ENCODE data around the gene ST3GAL6. TPM values are rescaled to one million over a fixed set of nuclear protein-coding genes. Genes with fewer than 3 reads are reported as not detected.

The ST3GAL6 gene
- total RNA-seq, 1 donor from 2014 or later = 1.1 TPM

DNA sequence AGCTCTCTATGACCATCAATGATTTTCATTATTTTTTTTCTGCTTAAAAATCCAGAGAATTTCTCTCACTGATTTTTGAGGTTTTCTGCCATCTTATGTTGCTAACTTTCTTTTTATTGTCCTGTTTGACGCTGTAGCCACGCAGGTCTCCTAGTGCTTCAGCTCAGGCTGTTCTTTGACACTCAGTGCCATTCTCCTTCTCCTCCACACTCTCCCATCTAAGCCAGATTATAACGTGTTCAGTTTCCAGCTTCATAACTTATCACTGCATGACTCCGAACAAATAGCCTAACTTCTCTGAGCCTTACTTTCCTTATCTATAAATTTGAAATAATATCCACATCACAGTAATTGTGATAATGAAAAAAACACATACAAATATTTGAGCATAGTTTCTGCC is 22.8 kb upstream of the ST3GAL6 start:
- ATAC-seq = no peak

DNA sequence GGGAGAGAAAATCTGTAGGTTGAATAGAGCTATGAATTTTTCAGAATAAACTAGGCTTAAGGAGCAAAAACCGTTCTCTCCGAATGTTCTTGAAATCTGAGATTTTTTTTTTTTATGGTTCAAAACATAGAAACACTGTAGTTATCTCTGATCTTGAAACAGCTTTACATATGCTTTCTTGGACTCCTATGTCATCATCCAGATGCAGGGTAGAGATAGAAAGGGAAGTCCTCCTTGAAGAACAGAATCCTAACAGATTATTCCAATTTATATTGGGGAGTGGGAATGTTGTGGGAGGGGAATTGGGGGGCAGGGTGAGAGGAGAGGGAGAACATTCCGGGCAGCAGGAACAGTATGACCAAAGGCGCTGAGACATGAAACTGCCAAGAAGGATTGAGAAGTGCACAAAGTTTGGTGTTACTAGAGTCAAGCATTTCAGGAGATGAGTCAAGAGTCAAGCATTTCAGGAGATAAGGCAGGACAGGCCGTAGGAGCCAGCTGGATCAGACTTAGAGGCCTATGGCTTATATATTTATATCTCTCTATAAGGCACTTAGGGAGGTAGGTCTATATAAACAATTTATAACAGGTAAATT is 21.9 kb upstream of the ST3GAL6 start:
- ATAC-seq = no peak

DNA sequence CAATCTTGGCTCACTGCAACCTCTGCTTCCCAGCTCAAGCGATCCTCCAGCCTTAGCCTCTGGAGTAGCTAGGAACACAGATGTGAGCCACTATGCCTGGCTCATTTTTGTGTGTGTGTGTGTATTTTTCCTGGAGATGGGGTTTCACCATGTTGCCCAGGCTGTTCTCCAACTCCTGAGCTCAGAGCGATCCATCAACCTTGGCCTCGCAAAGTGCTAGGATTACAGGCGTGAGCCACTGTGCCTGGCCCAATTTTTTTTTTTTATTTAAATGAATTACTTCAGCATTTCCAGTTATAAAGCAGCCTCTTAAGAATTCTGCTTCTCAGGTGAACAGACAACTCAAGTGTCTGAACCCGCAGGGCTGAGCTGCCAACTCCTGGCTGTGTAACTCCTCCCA is 20.1 kb upstream of the ST3GAL6 start:
- no peak for ATAC-seq

DNA sequence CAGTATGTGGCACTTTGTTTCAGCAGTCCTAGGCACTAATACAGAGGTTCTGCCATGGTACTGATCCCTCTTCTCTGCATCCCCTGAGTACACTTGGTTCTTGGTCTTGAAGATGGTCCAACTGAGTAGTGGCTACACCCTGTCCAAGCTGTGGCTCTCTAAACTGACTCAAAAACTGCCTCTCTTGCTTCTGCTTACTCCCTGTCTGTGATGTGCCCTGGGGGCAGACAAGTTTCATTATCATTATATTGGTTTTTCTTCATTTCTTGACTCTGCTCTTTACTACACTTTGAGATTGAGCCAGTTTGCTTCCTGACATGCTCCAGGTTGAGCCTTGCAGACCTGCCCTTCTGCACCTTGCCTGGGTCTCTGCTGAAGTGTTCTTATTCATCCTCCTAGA is 18.9 kb upstream of the ST3GAL6 start:
- ATAC-seq = no peak

DNA sequence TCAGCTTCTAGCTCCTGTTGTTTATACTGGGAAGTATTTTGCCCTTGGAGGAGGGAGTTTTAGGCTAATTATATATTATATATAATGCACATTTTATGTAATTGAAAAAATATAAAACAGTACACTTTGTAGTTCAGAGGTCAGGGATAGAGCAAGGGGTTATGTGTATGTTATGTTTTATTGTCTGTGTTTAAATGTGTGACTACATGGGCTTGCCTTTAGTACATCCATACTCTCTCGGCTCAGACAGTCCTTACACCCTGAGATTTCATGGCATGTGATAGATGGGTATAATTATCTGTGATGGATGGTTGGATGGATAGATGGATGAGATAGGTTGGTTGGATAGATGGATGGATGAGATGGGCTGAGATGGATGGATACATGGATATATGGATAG is 17.4 kb upstream of the ST3GAL6 start:
- ATAC-seq = no peak

DNA sequence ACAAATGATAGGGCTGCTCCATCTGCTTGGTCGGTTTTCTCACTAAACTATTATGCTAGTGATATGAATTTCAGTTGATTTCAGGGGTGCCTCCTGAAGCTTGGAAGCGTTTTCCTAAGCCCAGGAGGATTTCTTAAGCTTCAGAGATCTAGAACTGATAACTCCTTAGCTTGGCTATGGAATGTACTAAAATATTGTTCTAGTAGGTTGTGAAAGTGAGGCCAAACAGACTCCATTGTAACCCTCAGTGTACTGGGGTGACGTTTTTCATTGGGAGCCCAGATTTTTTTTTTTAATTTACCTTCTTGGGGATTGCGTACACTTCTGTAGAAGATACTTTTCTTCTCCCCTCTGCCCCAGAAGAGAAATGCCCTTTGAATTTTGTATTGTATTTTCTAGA is 17.0 kb upstream of the ST3GAL6 start:
- ATAC-seq = no peak

DNA sequence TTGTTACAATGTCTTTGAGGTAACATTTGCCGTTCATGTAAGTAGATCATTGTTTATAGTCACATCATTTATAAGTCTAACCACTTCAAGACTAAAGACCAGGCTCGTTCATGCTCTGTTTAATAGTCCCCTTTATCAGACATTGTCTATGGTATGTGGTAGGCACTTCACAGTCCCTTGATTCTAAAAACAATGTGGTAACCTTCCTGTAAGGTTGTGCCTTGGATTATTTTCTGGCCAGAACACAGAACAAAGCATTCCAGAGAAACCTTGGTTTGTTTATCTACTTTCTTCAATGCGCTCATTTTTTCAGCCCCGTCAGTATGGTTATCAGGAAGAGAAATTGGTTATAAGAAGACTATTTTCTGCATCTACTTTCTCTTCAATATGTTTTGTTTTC is 16.3 kb upstream of the ST3GAL6 start:
- ATAC-seq = no peak

DNA sequence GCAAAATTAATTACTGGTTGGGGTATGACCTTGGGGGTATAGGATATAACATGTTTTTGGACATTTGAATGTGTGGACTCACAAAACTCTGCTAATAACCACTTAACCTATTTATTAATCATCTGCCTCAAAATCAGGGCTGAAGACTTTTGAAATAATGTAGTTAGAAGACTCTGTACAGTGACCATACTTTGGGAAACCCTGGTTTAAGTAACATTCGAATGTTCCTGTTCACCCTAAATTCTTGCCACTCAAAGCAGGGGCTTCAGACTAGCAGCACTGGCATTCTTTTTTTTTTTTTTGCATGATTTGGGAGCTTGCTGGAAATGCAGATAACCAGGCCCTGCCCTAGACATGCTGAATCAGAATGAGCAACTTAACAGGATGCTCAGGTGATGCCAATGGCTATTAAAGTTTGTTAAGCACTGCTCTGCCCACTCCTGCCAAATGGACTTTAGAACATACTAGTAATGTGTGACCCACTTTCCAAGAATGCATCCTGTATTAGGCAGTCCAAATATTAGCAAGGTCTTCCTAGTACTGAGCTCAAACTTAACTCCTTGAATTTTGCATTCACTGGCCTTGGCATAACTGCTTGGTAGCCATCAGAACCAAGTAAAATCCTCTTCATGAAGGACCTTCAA is 12.7 kb upstream of the ST3GAL6 start:
- ATAC-seq = no peak

DNA sequence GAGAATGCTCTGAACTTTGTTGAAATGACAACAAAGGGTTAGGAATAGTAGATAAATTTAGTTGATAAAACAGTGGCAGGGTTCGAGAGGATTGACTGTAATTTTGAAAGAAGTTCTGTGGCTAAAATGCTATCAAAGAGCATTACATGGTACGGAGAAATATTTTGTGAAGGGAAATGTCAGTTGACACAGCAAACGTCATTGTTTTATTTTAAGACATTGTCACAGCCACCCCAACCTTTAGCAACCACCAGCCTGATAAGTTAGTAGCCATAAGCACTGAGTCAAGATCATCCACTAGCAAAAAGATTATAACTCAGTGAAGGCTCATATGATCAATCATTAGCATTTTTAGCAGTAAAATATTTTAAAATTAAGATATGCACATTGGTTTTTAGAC is 8.7 kb upstream of the ST3GAL6 start:
- ATAC-seq = no peak

DNA sequence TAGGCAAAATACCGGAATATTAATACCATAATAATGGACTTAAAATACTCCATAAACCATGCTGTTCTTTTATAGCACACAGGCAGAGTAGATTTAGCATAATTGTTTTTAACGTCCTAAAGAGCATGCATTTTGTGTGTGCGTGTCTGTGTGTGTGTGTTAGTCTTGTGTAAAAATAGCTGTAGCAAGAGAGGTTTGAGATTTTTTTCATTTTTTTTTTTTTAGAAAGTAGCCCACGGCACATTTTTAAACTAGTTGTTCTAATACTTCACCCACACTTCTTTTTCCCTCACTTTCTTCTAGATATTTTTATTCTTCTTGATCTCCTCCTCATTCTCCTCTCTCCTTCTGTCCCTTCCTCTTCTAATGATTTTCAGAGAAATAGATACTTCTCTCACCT is 7.5 kb upstream of the ST3GAL6 start:
- no peak for ATAC-seq

DNA sequence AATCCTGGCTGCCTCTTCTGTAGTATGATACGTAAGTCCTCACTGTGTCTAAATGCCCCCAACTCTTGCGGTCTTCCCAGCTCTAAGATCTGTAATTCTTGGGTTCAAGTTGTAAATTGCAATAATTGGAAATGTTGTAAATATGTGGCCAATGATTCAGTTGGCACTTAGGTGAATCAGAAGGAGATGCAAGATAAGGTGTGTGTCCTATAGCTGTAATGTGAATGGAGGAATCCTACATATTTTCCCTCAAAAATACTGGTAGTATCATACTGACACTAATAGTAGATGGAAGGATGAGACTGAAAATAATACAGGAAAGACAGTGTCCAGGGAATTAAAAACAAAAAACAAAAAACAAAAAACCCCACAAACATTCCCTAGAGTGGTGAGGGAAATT is 3.5 kb upstream of the ST3GAL6 start:
- ATAC-seq = no peak

DNA sequence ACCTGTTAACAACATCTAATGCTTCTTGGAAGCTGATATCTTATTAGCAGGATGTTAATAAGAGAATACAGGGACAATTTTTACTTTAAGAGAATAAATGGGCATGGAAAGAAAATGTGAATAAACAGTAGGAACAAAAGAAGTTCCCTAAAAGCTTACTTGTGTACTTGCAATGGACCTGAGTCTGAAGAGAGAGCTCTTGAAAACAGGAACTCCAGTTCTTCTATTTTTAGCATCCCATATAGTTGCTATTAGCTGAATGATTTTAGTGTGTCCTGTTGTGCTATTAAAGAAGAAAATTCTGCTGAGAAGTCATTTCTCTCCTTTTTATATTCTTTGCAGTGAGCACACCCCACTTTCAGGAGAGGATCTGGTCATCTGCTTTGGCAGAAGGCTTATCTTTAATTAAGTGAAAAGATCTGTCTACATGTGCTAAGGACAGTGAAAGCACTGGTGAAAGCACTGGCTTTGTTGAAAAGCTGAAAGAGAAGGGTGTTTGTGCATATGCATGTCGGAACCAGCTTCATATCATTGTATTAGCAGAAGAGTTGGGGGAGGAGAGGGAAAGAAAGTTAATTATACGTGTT is 1.4 kb upstream of the ST3GAL6 start:
- no peak for ATAC-seq

DNA sequence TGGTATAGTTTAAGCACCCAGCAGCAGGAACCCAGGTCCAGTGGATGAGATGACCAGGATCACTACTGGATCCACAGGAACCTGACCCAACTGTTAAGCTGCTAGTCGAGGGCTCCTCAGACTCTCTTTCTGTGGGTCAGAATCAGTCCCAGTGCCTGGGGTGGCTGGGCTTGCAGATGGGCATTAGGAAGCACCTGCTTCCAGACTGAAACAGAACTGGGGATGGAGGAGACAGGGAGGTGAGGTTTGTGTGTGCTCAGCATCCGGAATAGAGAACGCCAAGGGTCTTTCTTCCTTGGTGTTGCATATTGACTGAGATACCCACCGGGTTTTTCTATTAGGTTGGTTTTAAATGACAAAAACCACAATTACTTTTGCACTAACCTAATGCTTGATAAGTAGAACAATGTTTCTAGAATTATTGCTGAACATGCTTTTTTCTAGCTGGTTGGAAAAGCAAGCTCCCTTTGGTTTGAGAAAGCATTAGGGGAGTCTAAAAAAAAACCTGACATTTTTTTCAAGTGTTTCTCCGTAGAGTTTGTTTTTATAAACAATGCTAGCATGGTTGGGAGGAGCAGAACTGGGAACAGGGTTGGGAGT is 779 bp downstream of the ST3GAL6 start:
- ATAC-seq = no peak

DNA sequence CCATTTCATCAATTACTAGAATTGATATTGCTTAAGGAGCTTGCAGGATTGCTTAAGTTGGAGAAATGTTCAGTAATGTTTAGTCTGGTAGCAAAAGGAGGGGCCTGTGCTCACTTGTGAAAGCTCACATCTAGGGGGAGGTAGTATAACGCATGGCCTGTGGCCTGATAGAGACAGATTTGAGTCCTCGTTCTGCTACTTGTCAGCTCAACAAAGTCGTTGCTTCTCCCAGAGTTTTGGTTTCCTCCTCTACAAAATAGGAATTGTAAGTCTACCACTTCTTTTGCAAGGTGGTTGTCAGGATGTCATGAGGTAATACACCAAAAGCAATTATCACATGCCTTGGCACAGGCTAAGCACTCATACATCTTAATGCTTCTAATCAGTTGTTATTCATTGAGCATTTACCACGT is 1.3 kb downstream of the ST3GAL6 start:
- ATAC-seq = no peak

DNA sequence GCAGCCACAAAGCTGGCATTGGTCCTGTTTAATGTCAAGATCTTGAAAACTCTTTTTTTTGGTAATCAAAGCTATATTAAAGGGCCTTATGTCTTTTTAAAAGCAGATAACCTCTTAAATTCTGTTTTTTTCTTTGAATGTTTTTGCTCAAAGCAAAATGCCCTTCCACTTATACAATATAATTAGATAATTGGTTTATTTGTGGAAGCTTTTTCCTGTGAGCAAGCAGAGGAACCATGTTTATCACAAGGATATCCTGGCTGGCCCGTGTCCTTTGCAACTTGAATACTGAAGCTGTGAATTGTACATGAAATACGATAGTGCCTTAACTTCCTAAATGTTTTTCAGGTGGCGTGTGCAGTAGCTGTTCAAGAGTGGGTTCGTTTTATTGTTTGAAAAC is 2.6 kb downstream of the ST3GAL6 start:
- ATAC-seq = no peak

DNA sequence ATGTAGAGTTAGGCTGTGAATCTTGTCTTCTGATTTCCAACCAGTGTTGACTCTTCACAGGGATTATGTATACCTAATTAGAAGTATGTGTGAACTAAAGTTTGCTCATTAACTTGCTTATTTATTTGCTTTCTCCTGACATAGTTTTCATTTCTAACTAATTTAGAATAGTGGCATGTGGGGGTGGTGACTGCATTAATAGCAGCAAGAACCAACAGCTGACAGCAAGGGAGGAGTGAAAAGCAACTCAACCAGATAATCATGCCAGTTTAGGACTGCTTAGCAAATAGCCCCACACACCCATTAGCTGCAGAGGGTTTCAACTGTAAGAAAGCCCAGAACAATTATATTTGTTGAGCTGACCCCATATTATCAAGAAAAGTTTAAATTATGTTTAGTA is 3.8 kb downstream of the ST3GAL6 start:
- no peak for ATAC-seq

DNA sequence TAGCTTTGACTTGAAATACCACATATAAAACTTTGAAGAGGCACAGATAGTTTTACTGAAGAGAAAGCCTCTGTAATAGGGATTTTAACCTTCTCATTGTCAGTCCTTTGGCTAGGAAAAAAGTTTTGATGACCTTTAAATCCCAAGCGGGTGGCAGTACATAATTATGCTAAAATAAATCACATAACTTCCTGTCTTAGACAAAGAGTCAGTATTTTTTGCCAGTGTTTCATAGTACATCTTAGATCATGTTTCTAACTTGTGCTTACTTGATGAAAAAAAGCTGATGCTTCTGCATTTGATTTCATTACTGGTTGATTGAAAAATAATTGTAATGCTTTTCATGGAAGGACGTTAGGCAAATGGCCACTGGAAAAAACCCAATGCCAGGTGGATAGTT is 5.8 kb downstream of the ST3GAL6 start:
- ATAC-seq = no peak

DNA sequence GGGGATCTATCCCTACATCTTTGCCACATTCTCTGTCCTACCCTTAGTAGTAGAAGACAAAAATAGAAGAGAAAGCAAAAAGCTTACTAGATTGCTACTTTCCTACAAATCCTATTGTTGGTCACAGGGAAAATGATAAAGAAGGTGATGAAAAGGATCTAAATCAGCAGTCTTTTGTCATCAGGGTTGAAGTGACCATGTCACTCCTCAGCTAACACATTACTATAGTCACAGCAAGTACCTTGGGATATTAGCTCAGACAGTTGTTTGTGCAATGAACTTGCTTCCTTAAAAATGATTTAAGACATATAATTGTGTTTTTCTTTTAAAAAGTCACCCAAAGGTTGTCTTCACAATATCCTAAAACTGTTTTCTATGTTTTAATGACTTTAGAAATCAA is 6.3 kb downstream of the ST3GAL6 start:
- no peak for ATAC-seq

DNA sequence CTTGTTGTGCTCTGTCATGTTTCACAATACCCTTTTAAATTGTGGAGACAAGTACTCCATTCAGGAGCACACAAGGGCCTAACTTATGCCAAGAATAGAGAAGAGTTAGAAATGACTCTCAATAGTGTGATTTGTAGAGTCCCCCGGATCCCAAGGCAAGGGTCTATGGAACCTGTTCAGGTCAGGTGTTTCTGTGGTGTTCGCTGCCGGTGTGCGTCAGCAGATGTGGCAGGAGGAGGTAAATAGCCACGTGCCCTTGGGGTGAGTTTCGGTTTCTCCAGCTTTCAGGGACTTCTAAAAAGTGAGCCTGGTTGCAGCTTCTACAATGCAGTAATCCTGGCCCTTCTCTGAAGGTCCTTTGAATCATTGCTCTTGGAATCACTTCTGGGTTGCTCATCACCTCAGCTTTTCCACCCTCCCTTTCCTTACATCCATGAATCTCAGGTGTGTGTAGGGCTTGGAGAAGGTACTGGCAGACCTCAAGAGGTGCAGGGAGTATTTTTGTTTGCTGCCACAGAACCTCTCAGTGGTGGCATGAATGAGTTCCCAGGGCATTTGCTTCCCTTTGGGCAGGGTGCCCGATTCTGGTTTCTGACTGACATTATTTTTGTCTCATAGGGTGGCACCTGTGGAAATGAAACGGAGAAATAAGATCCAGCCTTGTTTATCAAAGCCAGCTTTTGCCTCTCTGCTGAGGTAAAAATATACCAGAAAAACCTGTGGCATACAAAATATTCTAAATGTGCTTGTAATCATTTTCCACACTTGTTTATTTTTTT is 7.3 kb downstream of the ST3GAL6 start:
- no peak for ATAC-seq

DNA sequence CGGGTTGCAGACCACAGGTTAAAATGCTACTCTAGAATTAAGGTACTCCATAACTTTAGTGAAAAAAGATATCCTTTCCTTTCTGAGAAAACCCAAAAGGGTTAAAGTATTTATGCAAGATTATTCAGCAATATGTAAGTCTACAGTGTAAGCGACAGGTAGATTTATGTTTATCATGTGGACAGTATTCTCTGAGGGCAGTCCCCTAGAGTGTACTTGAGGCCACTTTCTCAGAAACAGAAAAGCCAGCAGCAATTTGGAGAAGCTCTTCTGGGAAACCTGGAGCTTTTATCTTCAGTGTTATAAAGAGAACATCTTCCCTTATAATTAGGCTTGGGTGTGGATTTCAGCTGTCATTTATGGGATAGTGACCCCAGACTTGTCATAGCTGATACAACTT is 8.9 kb downstream of the ST3GAL6 start:
- no peak for ATAC-seq

DNA sequence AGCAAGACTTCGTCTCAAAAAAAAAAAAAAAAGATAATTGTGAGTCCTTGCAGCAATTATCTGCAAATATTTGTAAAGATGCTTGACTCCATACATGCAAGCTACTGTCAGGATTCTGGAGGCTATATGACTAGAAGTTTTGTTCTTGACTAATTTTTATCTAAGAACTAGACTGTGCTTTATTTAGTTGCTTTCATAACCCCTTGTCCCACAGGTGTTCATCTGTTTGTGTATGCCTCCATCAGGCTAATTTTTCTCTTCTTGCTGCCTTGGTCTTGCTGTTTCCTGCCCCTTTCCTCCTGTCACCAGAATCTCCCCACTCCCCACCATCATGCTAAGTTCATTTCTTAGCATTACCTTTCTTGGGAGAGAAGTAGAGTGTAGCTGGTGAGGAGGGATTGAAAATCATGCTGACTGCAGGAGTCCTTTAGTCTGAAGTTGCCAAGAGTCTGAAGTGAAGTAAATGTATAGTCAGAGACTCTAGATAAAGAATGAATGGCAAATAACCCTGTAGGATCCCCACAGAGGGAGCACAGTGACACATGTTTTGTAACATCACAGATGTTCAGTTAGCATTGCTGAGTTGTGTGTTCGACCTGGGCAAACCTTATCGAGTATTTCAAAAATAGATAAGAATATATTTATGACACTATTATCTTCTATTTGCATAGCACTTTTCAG is 12.5 kb downstream of the ST3GAL6 start:
- no peak for ATAC-seq

DNA sequence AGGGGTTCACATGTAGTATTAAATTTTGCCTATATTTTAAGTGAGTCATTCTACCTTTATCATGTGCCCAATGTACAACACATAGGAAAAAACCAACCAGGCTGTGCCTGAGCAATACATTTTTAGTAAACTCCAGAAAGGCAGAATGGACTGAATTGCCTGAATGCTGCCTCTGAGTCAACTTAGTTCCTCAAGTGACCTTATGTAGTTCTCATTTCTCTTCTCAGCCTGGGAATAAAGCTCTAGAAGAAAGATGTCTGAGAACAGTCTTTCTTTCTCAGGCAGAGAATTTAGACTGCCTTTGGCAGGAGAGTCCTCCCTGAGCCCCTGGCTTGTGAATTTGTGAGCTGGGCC is 13.0 kb downstream of the ST3GAL6 start:
- no peak for ATAC-seq

DNA sequence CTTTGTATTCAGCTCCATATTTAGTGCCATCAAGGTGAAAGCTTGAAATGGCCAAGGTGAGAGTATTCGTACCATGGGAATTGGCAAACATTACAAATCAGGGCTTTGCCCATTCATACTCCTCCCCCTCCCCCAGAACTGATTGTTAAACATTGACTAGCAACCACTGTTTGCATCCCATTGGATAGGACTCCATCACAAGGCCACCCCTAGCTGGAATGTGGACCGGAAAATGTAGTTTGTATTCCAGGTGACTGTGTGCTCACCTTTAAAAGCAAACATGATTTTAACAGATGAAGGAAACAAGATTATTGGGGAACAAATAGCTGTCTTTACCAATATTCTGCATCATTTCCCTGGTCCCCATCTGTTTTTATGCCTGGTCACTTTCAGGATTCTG is 14.1 kb downstream of the ST3GAL6 start:
- no peak for ATAC-seq

All from esophagus mucosa (tissue), 1 donor.